Osteocyte (in vitro differentiated cells): ENCODE data around the gene BAIAP2. TPM values are rescaled to one million over a fixed set of nuclear protein-coding genes. Genes with fewer than 3 reads are reported as not detected.
A peak's percentile ranks its signal among the peaks of the same experiment; 100 is the strongest.

Experiments used
- DNase-seq: peaks from one replicate; pipeline ENCODE4 v3.0.0; 2021; ENCODE audit warnings: mixed read lengths; ENCODE audit not compliant: unreplicated experiment; ENCODE audit errors: extremely low spot score
- H3K27ac Mint-ChIP-seq: one replicate; pipeline ENCODE4 v1.8.0; 2021; ENCODE audit warnings: mild to moderate bottlenecking, mixed read lengths; ENCODE audit not compliant: unreplicated experiment
- H3K27me3 Mint-ChIP-seq: one replicate; pipeline ENCODE4 v1.8.0; 2021; ENCODE audit warnings: mixed read lengths; ENCODE audit not compliant: unreplicated experiment
- H3K36me3 Mint-ChIP-seq: one replicate; pipeline ENCODE4 v1.8.0; 2021; ENCODE audit warnings: mixed read lengths; ENCODE audit not compliant: unreplicated experiment
- H3K4me1 Mint-ChIP-seq: one replicate; pipeline ENCODE4 v1.8.0; 2021; ENCODE audit warnings: mixed read lengths; ENCODE audit not compliant: unreplicated experiment
- H3K4me3 Mint-ChIP-seq: one replicate; pipeline ENCODE4 v1.8.0; 2021; ENCODE audit warnings: mild to moderate bottlenecking, moderate library complexity, mixed read lengths; ENCODE audit not compliant: unreplicated experiment
- H3K9me3 Mint-ChIP-seq: one replicate; pipeline ENCODE4 v1.8.0; 2021; ENCODE audit warnings: mixed read lengths; ENCODE audit not compliant: unreplicated experiment
- total RNA-seq: library from RNA; stranded (reverse); gene quantifications from 2 replicates; pipeline ENCODE4 v1.2.1, GENCODE V29; 2021
- TF ChIP-seq, protein P1 (sequence below): fragments of 200-600 bp; sonication (generic); IDR thresholded peaks from 2 replicates; pipeline ENCODE4 v1.5.0; 2021; ENCODE audit warnings: antibody characterized with exemption, mild to moderate bottlenecking, moderate library complexity

BAIAP2 gene
- total RNA-seq, 1 donor from 2014 or later, result 29.0 TPM

GRCh38 chr17:81034168-81034777 lies 678 bp upstream of the BAIAP2 start:
- peak overlapping the region; percentile 78 for H3K4me3 Mint-ChIP-seq
- DNase-seq, result no peak
- TF ChIP-seq, protein P1, sequence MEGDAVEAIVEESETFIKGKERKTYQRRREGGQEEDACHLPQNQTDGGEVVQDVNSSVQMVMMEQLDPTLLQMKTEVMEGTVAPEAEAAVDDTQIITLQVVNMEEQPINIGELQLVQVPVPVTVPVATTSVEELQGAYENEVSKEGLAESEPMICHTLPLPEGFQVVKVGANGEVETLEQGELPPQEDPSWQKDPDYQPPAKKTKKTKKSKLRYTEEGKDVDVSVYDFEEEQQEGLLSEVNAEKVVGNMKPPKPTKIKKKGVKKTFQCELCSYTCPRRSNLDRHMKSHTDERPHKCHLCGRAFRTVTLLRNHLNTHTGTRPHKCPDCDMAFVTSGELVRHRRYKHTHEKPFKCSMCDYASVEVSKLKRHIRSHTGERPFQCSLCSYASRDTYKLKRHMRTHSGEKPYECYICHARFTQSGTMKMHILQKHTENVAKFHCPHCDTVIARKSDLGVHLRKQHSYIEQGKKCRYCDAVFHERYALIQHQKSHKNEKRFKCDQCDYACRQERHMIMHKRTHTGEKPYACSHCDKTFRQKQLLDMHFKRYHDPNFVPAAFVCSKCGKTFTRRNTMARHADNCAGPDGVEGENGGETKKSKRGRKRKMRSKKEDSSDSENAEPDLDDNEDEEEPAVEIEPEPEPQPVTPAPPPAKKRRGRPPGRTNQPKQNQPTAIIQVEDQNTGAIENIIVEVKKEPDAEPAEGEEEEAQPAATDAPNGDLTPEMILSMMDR, result no peak
- no peaks in the 10 kb centered on the region for H3K9me3 Mint-ChIP-seq
- no peak overlapping the region for H3K27ac Mint-ChIP-seq
- no peaks in the 10 kb centered on the region for H3K27me3 Mint-ChIP-seq
- H3K36me3 Mint-ChIP-seq, result peaks cover 2% of the 10 kb centered on the region
- peaks cover 42% of the 10 kb centered on the region for H3K4me1 Mint-ChIP-seq

DNA sequence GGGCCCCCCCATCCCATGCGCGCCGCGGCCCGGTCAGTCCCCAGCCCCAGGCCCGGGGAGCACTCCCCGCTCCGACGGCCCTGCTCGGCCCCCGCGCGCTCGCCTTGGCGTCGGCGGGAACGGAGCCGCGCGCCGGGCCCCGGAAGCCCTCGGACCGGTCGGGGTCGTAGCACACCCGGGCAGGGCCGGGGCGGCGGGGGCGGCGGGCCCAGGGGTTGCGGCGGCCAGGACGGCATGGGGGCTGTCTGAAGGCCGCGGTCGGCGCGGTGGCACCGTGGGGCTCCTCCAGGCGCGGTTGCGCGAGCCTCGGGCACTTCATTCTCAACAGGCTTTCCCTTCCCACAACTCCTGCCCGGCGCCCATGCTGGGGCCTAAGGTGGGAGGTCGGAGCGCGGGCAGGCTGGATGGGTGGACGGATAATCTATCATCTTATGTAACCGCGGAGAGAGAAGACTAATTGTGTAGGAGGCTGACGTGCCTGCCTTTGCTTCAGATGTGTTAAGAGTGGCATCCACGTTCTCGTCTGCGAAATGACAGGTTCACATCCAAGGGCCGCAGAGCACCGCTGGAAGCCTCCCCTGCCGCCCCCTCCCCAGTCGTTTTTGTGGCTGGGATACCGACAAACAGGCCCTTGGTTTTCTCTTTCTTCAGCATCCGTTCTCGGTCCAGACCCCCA lies 708 bp downstream of the BAIAP2 start:
- Mint-ChIP-seq H3K9me3 (no peaks in the 10 kb centered on the region), H3K4me1 (peaks cover 54% of the 10 kb centered on the region)
- DNase-seq, result no peak

GRCh38 chr17:81036197-81036941 lies 1.4 kb downstream of the BAIAP2 start:
- DNase-seq, result no peak
- no peaks in the 10 kb centered on the region for H3K27me3 Mint-ChIP-seq
- peak overlapping the region; percentile 62 for H3K27ac Mint-ChIP-seq

More for the DNA sequence above, 708 bp downstream of the BAIAP2 start:
- Mint-ChIP-seq H3K27ac (peak overlapping the region; percentile 62), H3K4me3 (peak overlapping the region; percentile 85), H3K27me3 (no peaks in the 10 kb centered on the region), H3K36me3 (peaks cover 2% of the 10 kb centered on the region)
- TF ChIP-seq, protein P1, result no peak

DNA sequence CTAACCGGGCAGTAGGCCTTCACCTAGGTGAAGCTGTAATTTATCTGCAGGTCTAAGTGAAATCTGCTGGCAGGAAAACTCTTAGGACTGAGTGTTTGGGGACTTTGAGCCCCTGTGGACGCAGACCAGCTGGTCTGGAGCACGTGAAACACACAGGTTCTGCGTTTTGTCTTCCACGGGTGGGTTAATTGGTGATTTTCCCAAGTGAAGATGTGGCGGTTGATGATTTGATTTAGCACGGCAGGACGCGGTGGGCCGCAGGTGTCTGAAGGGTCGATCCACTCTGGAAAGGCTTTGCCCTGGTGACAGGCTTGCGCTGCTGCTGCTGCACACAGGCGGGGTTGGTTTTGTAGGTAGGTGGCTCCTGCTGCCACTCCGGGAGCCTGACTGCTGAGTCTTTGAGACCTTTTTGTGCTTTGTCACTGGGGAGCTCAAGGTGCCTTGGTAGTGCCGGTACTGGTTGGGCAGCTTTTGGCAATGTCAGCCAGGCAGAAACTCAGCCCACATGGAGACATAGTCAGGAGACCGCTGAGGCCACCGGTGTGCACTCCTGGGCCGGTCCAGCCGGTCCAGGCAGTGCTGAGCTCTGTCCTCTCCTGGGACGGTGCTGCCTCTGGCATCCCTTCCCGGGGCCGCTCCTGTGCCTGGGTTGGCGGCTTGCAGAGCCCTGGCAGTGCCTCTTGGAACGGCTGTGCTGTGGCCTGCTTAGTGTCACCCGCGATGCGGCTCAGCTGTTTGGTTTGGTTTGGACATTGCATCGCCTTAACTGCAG lies 2.3 kb downstream of the BAIAP2 start:
- peaks cover 66% of the 10 kb centered on the region for H3K4me1 Mint-ChIP-seq

More at GRCh38 chr17:81036197-81036941, 1.4 kb downstream of the BAIAP2 start:
- Mint-ChIP-seq H3K36me3 (peaks cover 2% of the 10 kb centered on the region), H3K4me3 (peak overlapping the region; percentile 85), H3K9me3 (no peaks in the 10 kb centered on the region), H3K4me1 (peaks cover 62% of the 10 kb centered on the region)
- TF ChIP-seq, protein P1, result no peak

More for the DNA sequence above, 2.3 kb downstream of the BAIAP2 start:
- no peaks in the 10 kb centered on the region for H3K9me3 Mint-ChIP-seq
- H3K4me3 Mint-ChIP-seq, result peak overlapping the region; percentile 85
- no peak for DNase-seq
- peaks cover 2% of the 10 kb centered on the region for H3K36me3 Mint-ChIP-seq
- no peak overlapping the region for H3K27ac Mint-ChIP-seq
- no peaks in the 10 kb centered on the region for H3K27me3 Mint-ChIP-seq
- TF ChIP-seq, protein P1, result no peak
